Measurements from ENCODE around the gene CD69.

CD69 gene

GRCh38 chr12:9792185-9792900 lies 31.6 kb upstream of the CD69 start:
- no peak for TF ChIP-seq TEAD4 (IDR thresholded peaks at IDR 0.05)

GRCh38 chr12:9786726-9787717 lies 26.3 kb upstream of the CD69 start:
- TF ChIP-seq TEAD4 (IDR thresholded peaks at IDR 0.05): no peak
- TF ChIP-seq MAX (IDR thresholded peaks at IDR 0.05): no peak
- no peak for TF ChIP-seq EP300 (IDR thresholded peaks at IDR 0.05; ENCODE audit: borderline replicate concordance)
- TF ChIP-seq FOXM1 (IDR thresholded peaks at IDR 0.05; ENCODE audit: borderline replicate concordance, low read depth): no peak
- no peak for TF ChIP-seq USF1 (IDR thresholded peaks at IDR 0.05)
- TF ChIP-seq CREB1 (IDR thresholded peaks at IDR 0.05; ENCODE audit: low read depth): no peak

- TF ChIP-seq MAX (IDR thresholded peaks at IDR 0.05) (no peak), USF1 (IDR thresholded peaks at IDR 0.05) (no peak), TCF12 (IDR thresholded peaks at IDR 0.05; ENCODE audit: low read depth) (no peak), NFIC (IDR thresholded peaks at IDR 0.05) (no peak), CREB1 (IDR thresholded peaks at IDR 0.05; ENCODE audit: low read depth) (no peak), EP300 (IDR thresholded peaks at IDR 0.05; ENCODE audit: borderline replicate concordance) (no peak), FOXM1 (IDR thresholded peaks at IDR 0.05; ENCODE audit: borderline replicate concordance, low read depth) (no peak)
Observed at GRCh38 chr12:9784816-9785215, 24.1 kb upstream of the CD69 start.

GRCh38 chr12:9784326-9784725 lies 23.6 kb upstream of the CD69 start:
- no peak for TF ChIP-seq USF1 (IDR thresholded peaks at IDR 0.05)
- TF ChIP-seq MAX (IDR thresholded peaks at IDR 0.05): no peak
- TF ChIP-seq FOXM1 (IDR thresholded peaks at IDR 0.05; ENCODE audit: borderline replicate concordance, low read depth): no peak
- TF ChIP-seq CREB1 (IDR thresholded peaks at IDR 0.05; ENCODE audit: low read depth): no peak
- TF ChIP-seq YY1 (IDR thresholded peaks at IDR 0.05; ENCODE audit: low read depth): no peak
- TF ChIP-seq EP300 (IDR thresholded peaks at IDR 0.05; ENCODE audit: borderline replicate concordance): no peak
- TF ChIP-seq NFIC (IDR thresholded peaks at IDR 0.05): no peak
- TF ChIP-seq TCF12 (IDR thresholded peaks at IDR 0.05; ENCODE audit: low read depth): no peak
- TF ChIP-seq TEAD4 (IDR thresholded peaks at IDR 0.05): no peak
- TF ChIP-seq CEBPB (IDR thresholded peaks at IDR 0.05): no peak
- TF ChIP-seq RAD21 (IDR thresholded peaks at IDR 0.05; ENCODE audit: low read depth): no peak
- no peak for TF ChIP-seq EGR1 (IDR thresholded peaks at IDR 0.05)
- no peak for TF ChIP-seq REST (IDR thresholded peaks at IDR 0.05; ENCODE audit: low read depth)
- no peak for TF ChIP-seq ZBTB7A (IDR thresholded peaks at IDR 0.05; ENCODE audit: low read depth)
- TF ChIP-seq TAF1 (IDR thresholded peaks at IDR 0.05; ENCODE audit: low read depth): no peak

GRCh38 chr12:9782547-9783382 lies 22.1 kb upstream of the CD69 start:
- TF ChIP-seq CREB1 (IDR thresholded peaks at IDR 0.05; ENCODE audit: low read depth) (no peak), EGR1 (IDR thresholded peaks at IDR 0.05) (no peak), ZBTB7A (IDR thresholded peaks at IDR 0.05; ENCODE audit: low read depth) (no peak), NFIC (IDR thresholded peaks at IDR 0.05) (no peak), EP300 (IDR thresholded peaks at IDR 0.05; ENCODE audit: borderline replicate concordance) (no peak), MAX (IDR thresholded peaks at IDR 0.05) (no peak), YY1 (IDR thresholded peaks at IDR 0.05; ENCODE audit: low read depth) (no peak), TEAD4 (IDR thresholded peaks at IDR 0.05) (no peak), CEBPB (IDR thresholded peaks at IDR 0.05) (no peak), RAD21 (IDR thresholded peaks at IDR 0.05; ENCODE audit: low read depth) (no peak)

GRCh38 chr12:9781360-9781759 lies 20.7 kb upstream of the CD69 start:
- TF ChIP-seq CREB1 (IDR thresholded peaks at IDR 0.05; ENCODE audit: low read depth) (no peak), TEAD4 (IDR thresholded peaks at IDR 0.05) (no peak), EP300 (IDR thresholded peaks at IDR 0.05; ENCODE audit: borderline replicate concordance) (no peak), TCF12 (IDR thresholded peaks at IDR 0.05; ENCODE audit: low read depth) (no peak), CEBPB (IDR thresholded peaks at IDR 0.05) (no peak), YY1 (IDR thresholded peaks at IDR 0.05; ENCODE audit: low read depth) (no peak), NFIC (IDR thresholded peaks at IDR 0.05) (no peak), TAF1 (IDR thresholded peaks at IDR 0.05; ENCODE audit: low read depth) (no peak), FOXM1 (IDR thresholded peaks at IDR 0.05; ENCODE audit: borderline replicate concordance, low read depth) (no peak), RAD21 (IDR thresholded peaks at IDR 0.05; ENCODE audit: low read depth) (no peak), MAX (IDR thresholded peaks at IDR 0.05) (no peak), EGR1 (IDR thresholded peaks at IDR 0.05) (no peak), USF1 (IDR thresholded peaks at IDR 0.05) (no peak), ZBTB7A (IDR thresholded peaks at IDR 0.05; ENCODE audit: low read depth) (no peak), REST (IDR thresholded peaks at IDR 0.05; ENCODE audit: low read depth) (no peak)

Data from Ishikawa (cell line).